Bone marrow (tissue), 2 donors: ENCODE measurements around the gene NKD1.

Source experiments
- DNase-seq, 2 donors: peaks; one replicate each; lab custom pipeline; 2025; lab: John Stamatoyannopoulos, UW

The NKD1 gene

DNA sequence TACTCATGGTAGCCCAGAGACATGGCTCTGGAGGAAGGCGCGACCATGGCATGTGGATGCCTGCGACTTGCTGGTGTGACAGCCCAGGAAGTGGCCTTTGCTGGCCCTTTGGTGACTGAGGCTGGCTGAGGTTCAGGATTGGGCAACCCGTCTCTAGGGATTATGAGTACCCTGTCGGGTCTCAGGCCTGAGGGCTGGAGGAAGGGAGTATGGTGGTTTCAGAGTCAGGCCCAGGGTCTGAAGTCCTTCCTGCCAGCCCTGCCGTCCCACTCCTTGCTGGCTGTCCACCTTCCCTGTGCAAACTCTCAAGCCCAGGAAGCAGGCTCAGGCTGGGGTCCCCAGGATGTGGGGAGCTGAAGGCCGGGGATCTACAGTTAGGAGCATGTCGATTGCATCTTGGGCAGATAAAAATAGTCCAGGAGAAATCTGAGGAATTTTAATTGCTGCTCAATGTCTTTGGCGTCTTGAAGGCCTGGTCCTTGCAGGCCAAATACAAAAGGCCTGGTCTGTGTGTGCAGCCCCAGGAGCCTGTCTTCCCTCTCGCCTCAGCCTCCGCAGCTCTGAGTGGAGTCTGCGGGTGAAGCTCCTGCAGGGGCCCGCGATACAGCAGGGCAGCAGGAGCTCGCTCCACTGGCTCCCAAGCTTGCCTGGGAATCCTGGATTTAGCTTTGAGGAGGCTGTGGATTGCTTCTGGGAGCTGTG is 52.5 kb downstream of the NKD1 start:
- no peak for DNase-seq

- no peak for DNase-seq
Measured at GRCh38 chr16:50601341-50601740, 53.1 kb downstream of the NKD1 start.

GRCh38 chr16:50602126-50602525 is 53.9 kb downstream of the NKD1 start:
- DNase-seq, result no peak

DNA sequence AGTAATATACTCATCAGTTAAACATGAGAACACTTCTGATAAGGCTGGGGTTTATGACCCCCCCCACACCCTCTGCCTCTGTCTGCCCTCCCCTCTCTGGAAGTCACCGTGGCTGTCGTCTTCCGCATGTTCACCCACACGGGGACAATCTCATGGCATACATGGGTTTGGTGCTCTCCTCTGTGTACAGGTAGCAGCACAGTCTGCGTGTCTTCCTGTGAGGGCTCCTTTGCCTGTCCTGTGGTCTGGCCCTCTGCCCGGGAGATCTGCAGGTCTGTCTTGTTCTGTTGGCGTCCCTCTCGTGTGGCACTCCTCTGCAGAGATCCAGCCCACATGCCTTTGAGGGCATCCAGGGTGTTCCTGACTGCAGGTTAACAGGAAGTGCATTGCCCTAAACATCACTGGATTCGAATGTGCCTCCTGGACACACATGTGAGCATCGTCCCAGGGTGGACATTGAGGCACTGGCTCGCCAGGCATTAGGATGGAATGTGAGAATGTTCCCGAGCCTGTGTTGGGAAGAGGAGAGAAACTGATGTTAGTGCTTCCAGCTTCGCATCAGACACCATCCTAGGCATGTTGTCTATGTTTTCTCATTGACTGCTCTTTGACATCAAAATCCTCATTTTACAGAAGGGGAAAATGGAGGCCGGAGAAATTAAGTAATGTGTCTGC is 54.5 kb downstream of the NKD1 start:
- no peak for DNase-seq

- DNase-seq, result no peak
Measured at GRCh38 chr16:50603206-50604064, 55.2 kb downstream of the NKD1 start.

GRCh38 chr16:50604065-50604418 is 55.8 kb downstream of the NKD1 start:
- no peak for DNase-seq

DNA sequence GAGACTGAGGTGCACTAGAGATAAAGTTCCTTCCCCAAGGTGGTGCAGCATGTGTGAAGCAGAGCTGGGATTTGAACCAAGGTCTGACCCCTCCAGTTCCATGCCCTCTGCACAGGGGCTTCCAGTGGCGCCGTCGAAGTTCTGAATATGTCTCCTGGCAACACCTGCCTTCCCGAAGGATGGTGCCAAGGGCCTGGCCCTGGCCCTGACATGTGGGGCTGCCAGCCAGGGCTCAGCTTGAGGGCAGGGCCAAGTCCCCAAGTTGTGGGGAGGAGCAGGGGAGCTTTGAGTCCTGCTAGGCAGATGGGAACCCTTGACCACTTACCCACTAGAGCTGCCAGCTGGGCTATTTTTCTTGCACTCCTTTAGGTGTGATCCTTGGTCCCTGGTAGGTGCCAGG is 56.4 kb downstream of the NKD1 start:
- DNase-seq, result no peak

- DNase-seq, result no peak
Measured at GRCh38 chr16:50605733-50606430, 57.7 kb downstream of the NKD1 start.

- DNase-seq, result no peak
Measured at GRCh38 chr16:50606431-50607050, 58.3 kb downstream of the NKD1 start.

- no peak for DNase-seq
Measured at GRCh38 chr16:50607051-50607431, 58.8 kb downstream of the NKD1 start.

DNA sequence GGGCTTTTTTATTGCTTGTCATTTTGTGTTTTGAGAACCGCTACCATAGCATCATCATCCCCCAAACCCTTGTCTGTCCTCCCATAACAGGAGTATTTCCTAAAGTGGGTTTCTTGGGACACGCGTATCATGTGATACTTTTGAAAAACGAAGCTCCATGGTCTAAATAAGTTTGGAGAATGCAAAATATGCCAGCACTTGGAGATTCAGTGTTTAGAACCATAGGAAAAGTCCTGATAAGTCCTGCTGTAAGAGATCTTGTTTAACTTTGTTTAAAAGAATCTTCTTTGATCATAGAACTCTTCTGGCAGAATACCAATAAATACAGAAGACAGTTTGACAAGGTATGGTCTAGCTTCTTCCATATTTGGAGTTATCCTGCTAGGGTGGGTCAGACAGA is 59.3 kb downstream of the NKD1 start:
- no peak for DNase-seq

- DNase-seq, result no peak
Measured at GRCh38 chr16:50607970-50608557, 59.9 kb downstream of the NKD1 start.

- no peak for DNase-seq
Measured at GRCh38 chr16:50609049-50609448, 60.9 kb downstream of the NKD1 start.

DNA sequence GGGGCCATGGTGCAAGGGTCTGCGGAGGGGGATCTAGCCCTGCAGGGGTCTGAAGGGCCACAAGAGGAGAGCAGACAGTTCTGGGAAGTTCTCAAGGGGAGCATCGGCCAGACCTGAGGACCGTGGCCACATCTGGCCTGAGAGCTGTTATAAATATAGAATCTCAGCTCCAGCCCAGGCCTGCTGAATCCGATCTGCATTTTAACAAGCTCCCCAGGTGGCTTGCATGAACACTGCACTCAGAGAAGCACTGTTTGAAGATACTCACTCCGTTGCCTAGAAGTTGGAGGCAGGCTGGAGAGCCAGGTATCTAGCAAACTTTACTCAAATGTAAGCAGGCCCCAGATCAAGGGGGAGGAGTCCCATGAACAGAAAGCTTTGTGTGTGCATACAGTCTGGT is 61.3 kb downstream of the NKD1 start:
- DNase-seq, result no peak

- no peak for DNase-seq
Measured at GRCh38 chr16:50610331-50611262, 62.4 kb downstream of the NKD1 start.

GRCh38 chr16:50611332-50611934 is 63.2 kb downstream of the NKD1 start:
- DNase-seq, result peak; percentile 2 to 38

DNA sequence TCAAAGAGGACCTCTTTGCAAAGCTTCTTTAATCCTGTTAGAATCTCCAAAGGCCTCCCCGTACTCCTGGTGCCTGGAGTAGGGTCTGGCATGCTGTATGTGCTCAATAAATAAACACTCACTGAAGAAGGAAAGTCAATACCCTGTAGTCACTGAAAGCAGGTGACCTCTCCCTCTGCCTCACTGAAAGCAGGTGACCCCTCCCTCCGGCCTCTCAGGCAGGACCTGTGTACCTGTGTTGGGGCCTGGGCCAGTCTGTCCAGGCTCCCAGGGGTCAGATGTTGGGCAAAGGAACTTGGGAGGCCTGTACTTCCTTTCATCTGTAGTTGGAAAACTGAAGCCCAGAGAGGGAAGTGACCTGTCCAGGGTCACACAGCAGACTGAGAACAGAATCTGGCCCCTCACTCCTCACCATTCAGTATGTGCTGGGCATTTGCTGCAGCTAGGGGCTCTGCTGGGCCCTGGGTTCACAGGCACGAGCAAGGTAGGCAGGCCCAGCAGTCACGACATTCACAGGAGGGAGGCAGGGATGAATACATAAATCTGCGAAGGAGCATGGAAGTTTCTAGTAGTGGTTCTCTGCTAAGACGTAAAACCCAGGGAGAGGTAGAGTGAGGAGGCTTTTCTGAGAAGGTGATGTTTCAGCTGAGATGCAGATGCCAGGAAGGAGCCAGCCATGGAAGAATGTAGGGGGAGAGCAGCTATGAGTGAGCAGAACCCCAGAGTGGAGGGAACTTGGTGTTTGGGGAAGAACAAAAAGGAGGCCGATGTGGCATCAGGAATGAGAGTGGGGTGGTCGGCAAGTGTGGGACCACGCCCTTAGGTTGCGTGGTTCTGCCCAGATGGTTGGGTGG is 64.0 kb downstream of the NKD1 start:
- no peak for DNase-seq

GRCh38 chr16:50612849-50613198 is 64.6 kb downstream of the NKD1 start:
- no peak for DNase-seq
